NK-92 (cell line): ENCODE measurements around the gene PLA2G6.

ENCODE experiments used
- DNase-seq: peaks from one replicate; lab custom pipeline; 2025; ENCODE audit not compliant: unreplicated experiment; lab: John Stamatoyannopoulos, UW

The PLA2G6 gene

GRCh38 chr22:38074181-38075104 is 107.2 kb downstream of the PLA2G6 start:
- DNase-seq: no peak

- DNase-seq: no peak
Measured at GRCh38 chr22:38073150-38074130, 108.2 kb downstream of the PLA2G6 start.

- no peak for DNase-seq
Measured at GRCh38 chr22:38072322-38073149, 109.1 kb downstream of the PLA2G6 start.

GRCh38 chr22:38071421-38072321 is 110.0 kb downstream of the PLA2G6 start:
- DNase-seq: no peak

GRCh38 chr22:38070250-38070921 is 111.2 kb downstream of the PLA2G6 start:
- DNase-seq: no peak

- no peak for DNase-seq
Measured at GRCh38 chr22:38069372-38070249, 112.0 kb downstream of the PLA2G6 start.

GRCh38 chr22:38068641-38069371 is 112.8 kb downstream of the PLA2G6 start:
- no peak for DNase-seq

GRCh38 chr22:38067761-38068360 is 113.8 kb downstream of the PLA2G6 start:
- no peak for DNase-seq

- no peak for DNase-seq
Measured at GRCh38 chr22:38067028-38067415, 114.6 kb downstream of the PLA2G6 start.

- DNase-seq: no peak
Measured at GRCh38 chr22:38066381-38067027, 115.1 kb downstream of the PLA2G6 start.

- no peak for DNase-seq
Measured at GRCh38 chr22:38065539-38065938, 116.1 kb downstream of the PLA2G6 start.

- DNase-seq: no peak
Measured at GRCh38 chr22:38062791-38063190, 118.8 kb downstream of the PLA2G6 start.
